ENCODE results near the gene FOXO3. TPM values are rescaled to one million over a fixed set of nuclear protein-coding genes. Genes with fewer than 3 reads are reported as not detected.

FOXO3 gene
- total RNA-seq, 1 donor from 2014 or later = 41.4 TPM

DNA sequence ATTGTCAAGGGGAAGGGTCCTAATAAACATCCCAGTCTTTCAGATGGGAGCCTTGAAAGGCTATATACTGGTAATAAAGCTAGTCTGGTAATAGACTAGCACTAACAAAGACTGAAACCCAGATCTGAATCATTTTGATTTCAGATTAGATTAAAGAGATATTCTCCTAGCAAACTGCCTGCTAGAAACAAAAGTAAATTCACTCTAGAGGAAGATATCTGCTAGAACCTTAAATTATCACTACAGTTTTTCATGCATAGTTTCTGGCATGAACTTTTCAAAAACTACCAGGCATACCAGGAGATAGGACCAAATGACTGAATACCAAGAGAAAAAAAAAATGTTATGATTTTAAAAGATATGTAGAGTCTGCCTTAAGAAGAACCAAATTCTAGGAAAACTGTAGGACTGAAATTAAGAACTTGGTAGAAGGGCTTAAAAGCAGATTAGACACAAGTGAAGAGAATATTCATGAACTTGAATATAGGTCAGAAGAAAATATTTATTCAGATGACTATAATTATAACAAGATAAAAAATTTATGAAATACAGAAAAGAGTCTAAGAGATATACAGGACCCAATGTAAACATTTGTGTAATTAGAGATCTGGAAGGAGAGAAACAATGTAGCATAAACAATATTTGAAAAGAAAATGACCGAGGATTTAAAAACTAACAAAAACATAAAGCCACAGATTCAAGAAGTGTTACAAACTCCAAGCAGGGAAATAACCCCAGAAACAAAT lies 141.6 kb downstream of the FOXO3 start:
- H3K4me3 ChIP-seq (ENCODE audit: low read depth, low read length) = no peak overlapping the region
- no peak for DNase-seq (ENCODE audit: low read depth)
- H3K27me3 ChIP-seq (ENCODE audit: control insufficient read depth, insufficient read depth, low read length) = no peaks in the 10 kb centered on the region
- H3K36me3 ChIP-seq (ENCODE audit: control insufficient read depth, insufficient read depth, low read length) = peaks cover 1% of the 10 kb centered on the region
- TF ChIP-seq, protein P1, sequence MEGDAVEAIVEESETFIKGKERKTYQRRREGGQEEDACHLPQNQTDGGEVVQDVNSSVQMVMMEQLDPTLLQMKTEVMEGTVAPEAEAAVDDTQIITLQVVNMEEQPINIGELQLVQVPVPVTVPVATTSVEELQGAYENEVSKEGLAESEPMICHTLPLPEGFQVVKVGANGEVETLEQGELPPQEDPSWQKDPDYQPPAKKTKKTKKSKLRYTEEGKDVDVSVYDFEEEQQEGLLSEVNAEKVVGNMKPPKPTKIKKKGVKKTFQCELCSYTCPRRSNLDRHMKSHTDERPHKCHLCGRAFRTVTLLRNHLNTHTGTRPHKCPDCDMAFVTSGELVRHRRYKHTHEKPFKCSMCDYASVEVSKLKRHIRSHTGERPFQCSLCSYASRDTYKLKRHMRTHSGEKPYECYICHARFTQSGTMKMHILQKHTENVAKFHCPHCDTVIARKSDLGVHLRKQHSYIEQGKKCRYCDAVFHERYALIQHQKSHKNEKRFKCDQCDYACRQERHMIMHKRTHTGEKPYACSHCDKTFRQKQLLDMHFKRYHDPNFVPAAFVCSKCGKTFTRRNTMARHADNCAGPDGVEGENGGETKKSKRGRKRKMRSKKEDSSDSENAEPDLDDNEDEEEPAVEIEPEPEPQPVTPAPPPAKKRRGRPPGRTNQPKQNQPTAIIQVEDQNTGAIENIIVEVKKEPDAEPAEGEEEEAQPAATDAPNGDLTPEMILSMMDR (IDR thresholded peaks at IDR 0.05; ENCODE audit: insufficient read depth, low read length, poor library complexity, severe bottlenecking) = no peak

DNA sequence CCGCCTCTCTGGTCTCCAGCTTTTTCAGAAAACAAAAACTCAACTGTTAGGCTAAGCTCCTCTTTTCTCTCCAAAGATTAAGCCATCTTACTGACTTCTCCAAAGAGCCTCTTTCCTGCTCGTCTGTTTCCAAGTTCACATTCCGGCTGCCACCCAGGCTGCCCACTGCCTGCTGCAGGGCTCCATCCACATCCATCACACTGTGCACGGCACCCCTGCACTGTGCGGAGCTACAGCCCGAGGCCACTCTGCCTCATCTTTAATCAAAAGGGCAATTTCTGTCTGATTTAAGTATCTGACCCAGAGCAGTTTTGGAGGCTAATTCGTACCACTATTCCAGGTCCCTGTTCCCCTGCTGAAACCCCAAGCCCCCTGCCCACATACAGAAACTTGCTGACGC lies 145.9 kb downstream of the FOXO3 start:
- H3K27me3 ChIP-seq (ENCODE audit: control insufficient read depth, insufficient read depth, low read length) = no peaks in the 10 kb centered on the region
- no peaks in the 10 kb centered on the region for H3K36me3 ChIP-seq (ENCODE audit: control insufficient read depth, insufficient read depth, low read length)
- TF ChIP-seq, protein P1 (IDR thresholded peaks at IDR 0.05; ENCODE audit: insufficient read depth, low read length, poor library complexity, severe bottlenecking) = no peak
- H3K4me3 ChIP-seq (ENCODE audit: low read depth, low read length) = no peak overlapping the region
- no peak for DNase-seq (ENCODE audit: low read depth)

DNA sequence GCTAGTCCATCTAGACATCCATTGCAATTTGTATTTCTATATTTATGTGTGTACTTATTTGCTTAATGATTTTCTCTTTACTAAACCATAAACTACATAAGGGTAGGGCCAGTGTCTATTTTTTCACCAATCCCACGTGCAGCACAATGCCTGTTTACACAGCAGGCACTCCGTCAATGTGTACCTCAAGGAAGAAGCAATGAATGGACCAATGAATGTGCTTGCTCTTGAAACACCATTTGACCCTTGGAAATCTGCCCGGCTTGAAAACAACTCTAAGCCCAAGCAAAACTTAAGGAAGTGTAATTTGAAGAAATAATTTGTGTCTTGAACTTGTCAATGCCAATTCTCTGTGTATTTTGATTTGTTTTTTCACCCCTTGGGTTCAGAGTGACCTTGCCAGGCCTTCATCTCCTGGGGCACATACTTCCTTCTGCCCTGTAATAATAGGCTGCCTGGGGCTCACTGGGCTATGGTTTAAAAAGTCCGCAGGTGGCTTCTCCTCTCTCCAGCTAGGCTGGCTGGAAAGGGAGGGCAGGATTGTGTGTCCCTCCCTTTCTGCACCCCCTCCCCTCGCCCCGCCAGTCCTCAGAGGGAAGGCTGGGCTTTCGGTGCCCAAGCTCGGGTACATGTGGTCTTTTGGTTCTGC lies 146.7 kb downstream of the FOXO3 start:
- TF ChIP-seq, protein P1 (IDR thresholded peaks at IDR 0.05; ENCODE audit: insufficient read depth, low read length, poor library complexity, severe bottlenecking) = no peak
- Histone ChIP-seq H3K27me3 (ENCODE audit: control insufficient read depth, insufficient read depth, low read length) (no peaks in the 10 kb centered on the region), H3K36me3 (ENCODE audit: control insufficient read depth, insufficient read depth, low read length) (no peaks in the 10 kb centered on the region), H3K4me3 (ENCODE audit: low read depth, low read length) (no peak overlapping the region)
- DNase-seq (ENCODE audit: low read depth) = no peak

- H3K36me3 ChIP-seq (ENCODE audit: control insufficient read depth, insufficient read depth, low read length) = no peaks in the 10 kb centered on the region
- TF ChIP-seq, protein P1 (IDR thresholded peaks at IDR 0.05; ENCODE audit: insufficient read depth, low read length, poor library complexity, severe bottlenecking) = no peak
- no peak overlapping the region for H3K4me3 ChIP-seq (ENCODE audit: low read depth, low read length)
- H3K27me3 ChIP-seq (ENCODE audit: control insufficient read depth, insufficient read depth, low read length) = no peaks in the 10 kb centered on the region
- DNase-seq (ENCODE audit: low read depth) = no peak
These were observed 149.3 kb downstream of the FOXO3 start for GRCh38 chr6:108710030-108710429.

GRCh38 chr6:108710551-108710950 lies 149.8 kb downstream of the FOXO3 start:
- DNase-seq (ENCODE audit: low read depth) = no peak
- Histone ChIP-seq H3K4me3 (ENCODE audit: low read depth, low read length) (no peak overlapping the region), H3K36me3 (ENCODE audit: control insufficient read depth, insufficient read depth, low read length) (no peaks in the 10 kb centered on the region), H3K27me3 (ENCODE audit: control insufficient read depth, insufficient read depth, low read length) (no peaks in the 10 kb centered on the region)
- TF ChIP-seq, protein P1 (IDR thresholded peaks at IDR 0.05; ENCODE audit: insufficient read depth, low read length, poor library complexity, severe bottlenecking) = no peak
